Ovary (tissue), 3 donors: ENCODE measurements around the gene LSAMP.

Experiments used
- POLR2A ChIP-seq: fragments of 450-650 bp; IDR thresholded peaks from one replicate; pipeline ENCODE4 v1.6.1; 2017; ENCODE audit warnings: antibody characterized with exemption, mild to moderate bottlenecking, moderate library complexity
- TF ChIP-seq, protein P1 (sequence below), 3 donors: fragments of 450-650 bp in 2 of 3; fragments of 200-600 bp in 1 of 3; IDR thresholded peaks; one replicate each; pipeline versions ENCODE4 v1.5.1 to v1.8.0; 2016 to 2022; ENCODE audit warnings: antibody characterized with exemption in 3 of 3, mild to moderate bottlenecking in 1 of 3
- donor health status: DM: no; HTN: no; CAD: no.

GRCh38 chr3:116002235-116002634 is 443.1 kb downstream of the LSAMP start:
- no peak for TF ChIP-seq POLR2A
- TF ChIP-seq, protein P1, sequence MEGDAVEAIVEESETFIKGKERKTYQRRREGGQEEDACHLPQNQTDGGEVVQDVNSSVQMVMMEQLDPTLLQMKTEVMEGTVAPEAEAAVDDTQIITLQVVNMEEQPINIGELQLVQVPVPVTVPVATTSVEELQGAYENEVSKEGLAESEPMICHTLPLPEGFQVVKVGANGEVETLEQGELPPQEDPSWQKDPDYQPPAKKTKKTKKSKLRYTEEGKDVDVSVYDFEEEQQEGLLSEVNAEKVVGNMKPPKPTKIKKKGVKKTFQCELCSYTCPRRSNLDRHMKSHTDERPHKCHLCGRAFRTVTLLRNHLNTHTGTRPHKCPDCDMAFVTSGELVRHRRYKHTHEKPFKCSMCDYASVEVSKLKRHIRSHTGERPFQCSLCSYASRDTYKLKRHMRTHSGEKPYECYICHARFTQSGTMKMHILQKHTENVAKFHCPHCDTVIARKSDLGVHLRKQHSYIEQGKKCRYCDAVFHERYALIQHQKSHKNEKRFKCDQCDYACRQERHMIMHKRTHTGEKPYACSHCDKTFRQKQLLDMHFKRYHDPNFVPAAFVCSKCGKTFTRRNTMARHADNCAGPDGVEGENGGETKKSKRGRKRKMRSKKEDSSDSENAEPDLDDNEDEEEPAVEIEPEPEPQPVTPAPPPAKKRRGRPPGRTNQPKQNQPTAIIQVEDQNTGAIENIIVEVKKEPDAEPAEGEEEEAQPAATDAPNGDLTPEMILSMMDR (IDR thresholded peaks at IDR 0.05), result no peak
